Measurements from ENCODE around the gene FASN.

The FASN gene

DNA sequence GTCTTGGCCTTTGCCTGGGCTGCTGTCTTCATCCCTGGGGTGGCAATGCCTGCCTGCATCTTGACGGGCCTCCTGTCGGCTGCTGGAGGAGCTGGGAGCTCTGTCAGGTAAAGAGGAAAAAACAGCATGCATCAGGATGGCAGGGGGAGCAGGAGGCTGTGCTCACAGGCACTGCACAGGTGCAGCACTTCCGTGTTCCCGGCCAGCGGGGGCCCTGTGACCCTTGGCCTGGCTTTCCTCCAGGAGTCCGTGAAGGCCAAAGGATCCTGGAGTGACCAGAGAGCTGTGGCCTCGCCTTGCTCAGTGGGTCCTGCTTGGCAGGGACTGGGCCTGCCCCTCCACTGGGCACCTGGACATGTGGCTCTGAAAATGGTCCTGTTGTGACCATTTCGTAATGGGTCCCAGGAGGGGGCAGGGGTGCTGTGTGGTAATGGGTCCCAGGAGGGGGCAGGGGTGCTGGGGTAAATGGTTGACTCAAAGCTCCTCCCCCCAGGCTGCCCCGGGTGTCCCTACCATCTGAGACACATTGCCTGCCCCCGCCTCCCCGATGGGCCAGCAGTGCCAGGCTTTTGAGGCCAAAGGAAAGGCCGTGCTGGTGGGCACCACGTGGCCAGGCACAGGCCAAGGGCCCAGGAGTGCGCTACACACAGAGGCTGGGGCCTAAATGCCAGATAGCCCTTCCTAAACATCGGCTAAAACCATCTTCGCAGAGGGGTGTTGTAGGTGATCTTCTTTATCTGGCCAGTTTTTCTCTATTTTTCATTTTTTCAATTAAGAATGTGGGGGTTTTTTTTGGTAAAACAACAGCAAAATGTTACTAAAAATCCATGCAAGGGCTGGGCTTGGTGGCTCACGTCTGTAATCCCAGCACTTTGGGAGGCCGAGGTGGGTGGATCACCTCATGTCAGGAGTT is 4.0 kb upstream of the FASN start:
- no peak for DNase-seq (ENCODE audit: low read depth in 3 of 3)

DNA sequence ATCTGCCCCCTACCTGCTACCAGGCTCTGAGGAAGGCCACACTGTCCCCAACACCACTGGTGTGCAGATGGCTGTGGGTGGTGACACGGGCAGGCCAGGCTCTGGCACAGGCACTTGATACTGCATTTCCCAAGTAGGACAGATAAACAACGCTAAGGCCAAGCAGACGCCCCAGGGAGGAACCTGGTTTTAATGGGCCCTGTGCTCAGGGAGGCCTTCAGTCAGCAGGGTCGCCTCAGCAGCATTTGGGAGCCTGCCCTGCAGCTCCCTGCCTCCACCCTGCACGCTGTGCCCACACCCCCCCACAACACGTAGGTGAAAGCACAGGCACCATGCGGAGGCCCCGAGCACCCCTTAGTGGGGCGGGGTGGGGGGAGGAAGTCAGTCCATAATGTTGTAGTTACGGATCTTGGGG is 3.3 kb upstream of the FASN start:
- DNase-seq (ENCODE audit: low read depth in 3 of 3), result no peak

DNA sequence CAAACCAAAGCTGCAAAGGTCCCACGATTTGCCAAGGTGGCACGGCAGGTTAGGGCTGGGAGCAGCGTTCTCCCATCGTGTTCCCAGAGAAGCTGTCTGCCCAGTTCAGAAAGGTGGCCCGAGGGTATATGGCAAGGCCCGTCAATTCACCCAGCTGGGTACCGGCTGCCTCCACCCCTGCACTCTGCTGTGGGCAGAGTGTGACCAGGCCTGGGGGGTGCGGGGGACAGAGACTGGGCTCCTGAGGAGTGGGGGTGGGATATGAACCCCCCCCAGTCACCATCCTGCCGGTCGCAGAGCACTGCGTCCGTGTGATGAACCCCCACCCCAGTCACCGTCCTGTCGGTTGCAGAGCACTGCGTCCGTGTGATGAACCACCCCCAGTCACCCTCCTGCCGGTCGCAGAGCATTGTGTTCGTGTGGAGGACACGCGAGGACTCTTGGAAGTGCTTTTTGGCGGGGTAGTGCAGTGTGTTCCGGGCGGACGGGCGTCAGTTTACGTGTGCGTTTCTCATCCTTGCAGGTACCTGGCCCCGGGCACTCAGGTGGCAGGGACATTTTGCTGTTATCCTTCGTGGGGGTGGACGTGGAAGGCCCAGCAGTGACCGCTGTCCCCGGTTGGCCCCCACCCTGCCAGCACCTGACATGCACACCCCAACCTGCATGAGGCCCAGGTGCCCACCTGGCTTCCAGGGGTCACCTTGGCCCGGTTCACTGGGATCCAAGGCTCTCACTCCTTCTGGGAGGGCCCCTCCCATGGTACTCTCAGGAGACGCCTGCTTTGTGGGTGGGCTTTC is 2.7 kb upstream of the FASN start:
- DNase-seq (ENCODE audit: low read depth in 3 of 3), result no peak

DNA sequence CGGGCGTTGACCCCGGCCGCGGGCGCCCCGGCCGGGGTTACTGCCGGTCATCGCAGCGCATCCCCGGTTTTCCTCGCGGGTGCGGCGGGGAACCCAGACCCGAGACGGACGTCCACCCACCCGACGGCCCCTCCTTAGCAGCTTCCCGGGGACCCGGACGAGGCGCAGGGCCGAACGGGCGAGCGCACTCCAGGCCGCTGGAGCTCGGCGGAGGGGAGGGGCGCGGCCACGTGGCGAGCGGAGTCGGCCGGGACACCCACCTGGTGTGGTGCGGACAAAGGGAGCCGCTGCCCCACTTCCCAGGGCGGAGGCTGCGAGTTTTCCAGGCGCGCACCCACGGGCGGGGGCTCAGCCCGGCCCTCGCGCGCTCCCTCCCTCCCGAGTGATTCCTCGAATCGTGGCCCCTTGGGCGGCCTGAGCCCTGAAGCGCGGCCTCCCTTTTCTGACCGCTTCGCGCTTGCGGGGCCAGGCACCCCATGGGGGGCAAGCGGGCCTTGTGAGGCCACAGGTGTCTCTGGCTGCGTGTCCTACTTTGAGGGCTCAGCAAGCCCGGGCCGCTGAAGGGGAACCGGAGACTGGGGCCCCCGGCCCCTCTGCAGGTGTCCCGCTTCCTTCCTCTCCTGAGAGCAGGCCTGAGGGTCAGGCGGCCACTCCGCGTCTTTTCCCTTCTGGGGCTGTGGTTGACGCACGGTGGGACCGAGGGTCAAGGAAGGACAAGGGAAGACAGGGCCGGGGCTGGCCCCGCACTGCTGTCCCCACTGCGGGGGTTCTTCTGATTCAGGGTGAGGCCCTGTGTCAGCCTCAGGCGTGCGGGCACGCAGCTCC is 1.1 kb upstream of the FASN start:
- no peak for DNase-seq (ENCODE audit: low read depth in 3 of 3)

DNA sequence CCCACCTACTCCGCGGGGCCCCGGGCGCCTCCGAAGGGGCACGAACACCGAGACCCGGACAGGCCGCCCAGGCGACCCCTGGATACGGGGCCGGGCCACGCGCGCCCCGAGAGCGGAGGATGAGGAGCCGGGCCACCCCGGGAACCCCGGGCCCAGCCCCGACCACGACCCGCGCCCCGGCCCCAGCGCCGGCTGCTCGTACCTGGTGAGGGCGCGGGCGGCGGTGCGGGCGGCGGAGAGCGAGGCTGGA is 192 bp downstream of the FASN start:
- DNase-seq (ENCODE audit: low read depth in 3 of 3), result no peak

DNA sequence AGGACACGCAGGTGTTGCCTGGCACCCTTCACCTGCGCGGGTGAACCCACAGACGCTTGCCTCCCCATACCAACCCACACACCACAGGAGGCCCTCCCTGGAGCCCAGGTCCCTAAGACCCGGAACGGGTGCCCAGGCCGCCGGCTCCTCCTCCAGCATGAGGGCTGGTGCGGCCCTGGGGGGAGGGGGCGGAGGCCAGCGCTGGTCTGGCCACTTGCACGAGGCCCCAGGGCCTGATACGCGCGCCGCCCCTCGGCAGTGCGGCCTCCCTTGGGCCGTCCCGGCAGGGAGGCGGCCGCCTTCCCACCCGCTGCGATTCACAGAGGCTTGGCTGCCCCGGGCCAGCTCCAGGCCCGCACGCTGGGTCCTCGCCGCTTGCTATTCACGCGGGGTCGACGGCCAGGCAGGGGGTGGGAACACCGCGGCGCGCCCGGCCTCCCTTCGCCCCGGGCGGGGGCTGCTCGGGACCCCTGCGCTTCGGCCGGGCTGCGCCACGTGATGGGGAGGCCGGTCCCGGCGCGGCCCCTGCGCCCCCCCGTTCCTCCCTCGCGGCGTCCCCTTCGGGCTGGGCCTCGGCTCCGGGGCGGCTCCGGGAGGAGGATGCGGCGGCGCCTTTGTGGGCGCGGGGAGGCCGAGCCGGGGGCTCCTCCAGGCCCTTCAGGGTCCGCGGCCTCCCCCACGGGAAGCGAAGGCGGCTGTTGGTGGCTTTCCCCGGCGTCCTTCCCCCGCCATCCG is 685 bp downstream of the FASN start:
- DNase-seq (ENCODE audit: low read depth in 3 of 3), result peak; percentile 33 to 52 (median 41)

DNA sequence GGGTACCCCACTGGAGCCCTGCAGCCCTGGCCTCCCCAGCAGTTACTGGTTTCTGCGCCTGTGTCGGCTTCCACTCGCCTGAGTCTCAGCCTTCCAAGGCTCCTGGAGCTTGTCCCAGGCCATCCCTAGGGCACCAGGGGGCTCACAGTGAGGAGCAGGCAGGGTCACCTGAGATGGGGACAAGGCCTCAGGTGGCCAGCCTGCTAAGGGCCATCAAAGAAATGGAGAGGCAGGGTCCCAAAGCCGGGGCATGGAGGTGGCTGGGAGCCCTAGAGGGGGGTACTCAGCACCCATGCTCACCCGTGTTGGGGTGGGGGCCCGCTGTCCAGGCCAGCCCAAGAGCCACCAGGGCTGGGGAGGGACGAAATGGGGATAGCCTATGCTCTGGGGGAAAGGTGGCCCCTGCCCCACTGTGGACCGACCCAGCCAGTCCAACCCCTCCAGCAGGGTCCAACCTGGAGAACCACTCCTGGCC is 1.3 kb downstream of the FASN start:
- no peak for DNase-seq (ENCODE audit: low read depth in 3 of 3)

DNA sequence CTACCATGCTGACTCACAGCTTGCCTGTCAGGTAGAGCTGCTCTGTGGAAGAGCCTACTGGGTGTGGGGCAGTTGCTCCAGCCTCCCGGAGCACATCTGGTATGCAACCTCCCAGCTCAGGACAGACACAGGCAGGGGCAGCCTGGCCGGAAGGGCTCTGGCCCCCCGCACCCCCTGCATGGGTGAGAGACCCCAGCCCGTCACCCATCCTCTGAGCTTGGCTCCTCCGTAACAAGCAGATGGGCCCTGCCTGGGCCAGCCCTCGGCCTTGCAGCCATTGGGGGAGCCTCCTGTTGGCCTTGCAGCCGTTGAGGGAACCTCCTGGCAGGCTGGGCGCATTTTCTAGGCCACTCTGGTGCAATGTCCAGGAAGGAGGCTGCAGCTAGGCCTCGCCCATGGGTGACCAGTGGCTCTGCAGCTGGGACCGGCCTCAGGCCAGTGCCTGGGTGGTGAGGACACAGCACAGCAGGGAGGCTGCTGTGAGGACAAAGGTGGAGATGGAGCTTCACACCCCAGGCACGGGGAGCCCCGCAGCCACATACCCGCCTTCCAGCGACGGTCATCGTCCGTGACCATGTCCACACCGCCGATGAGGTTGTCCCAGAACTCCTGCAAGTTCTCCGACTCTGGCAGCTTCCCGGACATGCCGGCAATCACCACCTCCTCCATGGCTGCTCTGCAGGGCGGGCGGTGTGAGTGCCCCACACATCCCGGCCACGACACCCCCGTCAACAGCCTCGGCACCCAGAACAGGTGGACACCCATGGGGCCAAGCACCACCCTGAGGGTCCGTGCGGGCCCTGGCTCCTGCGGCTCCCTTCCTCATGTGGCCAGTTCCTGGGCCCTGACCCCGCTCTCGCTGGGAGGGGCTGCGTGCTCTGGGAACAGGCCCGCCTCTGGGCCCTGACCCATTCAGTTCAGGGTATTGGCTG is 2.0 kb downstream of the FASN start:
- DNase-seq (ENCODE audit: low read depth in 3 of 3), result no peak

DNA sequence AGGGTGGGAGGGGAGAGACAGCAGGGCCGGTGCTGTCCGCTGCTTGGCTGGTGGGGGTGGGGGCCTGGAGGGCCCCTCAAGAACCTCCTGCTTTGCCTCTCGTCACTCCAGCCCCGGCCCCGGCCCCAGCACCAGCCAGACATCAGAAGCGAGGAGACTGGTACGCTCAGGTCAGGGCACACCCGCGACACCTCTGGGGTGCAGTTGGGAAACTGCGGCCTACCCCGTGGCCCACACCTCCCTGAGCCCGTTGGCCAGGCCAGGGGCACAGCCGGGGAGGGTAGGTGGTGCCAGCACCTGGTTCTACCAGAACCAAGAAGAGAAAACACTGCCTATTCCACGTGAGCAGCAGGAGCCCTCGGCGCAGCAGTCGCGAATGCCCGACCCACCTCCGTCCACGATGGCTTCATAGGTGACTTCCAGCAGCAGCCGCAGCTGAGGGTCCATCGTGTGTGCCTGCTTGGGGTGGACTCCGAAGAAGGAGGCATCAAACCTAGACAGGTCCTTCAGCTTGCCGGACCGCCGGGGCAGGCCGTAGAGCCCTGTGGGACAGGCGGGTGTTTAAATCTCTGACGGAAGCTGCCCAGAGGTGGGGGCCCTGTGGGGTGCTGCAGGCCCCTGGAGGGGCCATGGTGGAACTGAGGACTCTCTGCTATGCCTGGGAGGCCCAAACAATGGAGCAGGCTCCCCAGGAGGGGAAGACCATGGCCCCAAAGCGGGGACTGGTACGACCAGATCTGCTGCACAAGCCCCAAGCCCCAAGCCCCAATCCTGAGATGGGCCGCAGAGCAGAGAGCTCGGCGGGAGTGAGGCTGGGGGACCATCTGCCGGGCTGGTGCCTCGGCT is 2.9 kb downstream of the FASN start:
- no peak for DNase-seq (ENCODE audit: low read depth in 3 of 3)

DNA sequence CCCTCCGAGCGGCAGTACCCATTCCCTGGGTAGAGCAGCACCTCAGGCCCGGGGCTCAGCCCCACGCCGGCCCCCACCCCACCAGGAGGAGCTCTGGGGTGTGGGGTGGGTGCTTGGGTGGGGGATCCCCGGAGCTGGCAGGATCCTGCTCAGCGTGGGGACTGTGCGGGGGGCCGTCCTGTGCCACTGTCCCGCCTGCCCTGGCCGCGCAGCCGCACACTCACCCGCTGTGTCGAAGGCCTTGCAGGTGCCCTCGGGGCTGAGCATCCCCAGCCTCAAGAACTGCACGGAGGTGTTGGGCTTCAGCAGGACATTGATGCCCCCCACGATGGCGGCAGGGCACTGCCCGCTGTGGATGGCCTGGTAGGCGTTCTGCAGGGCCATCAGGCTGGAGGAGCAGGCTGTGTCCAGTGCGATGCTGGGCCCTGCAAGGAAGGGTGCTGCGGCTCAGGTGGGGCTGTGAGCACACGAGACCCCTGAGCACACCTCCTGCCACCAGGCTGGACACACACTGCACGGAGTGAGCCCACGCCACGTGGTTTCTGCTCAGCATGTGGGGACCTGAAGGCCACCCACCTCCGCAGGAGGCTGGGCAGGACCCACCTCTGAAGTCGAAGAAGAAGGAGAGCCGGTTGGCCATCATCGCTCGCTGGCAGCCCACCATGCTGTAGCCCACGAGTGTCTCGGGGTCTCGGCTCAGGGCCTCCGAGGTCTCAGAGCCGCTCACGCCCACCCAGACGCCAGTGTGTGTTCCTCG is 4.9 kb downstream of the FASN start:
- no peak for DNase-seq (ENCODE audit: low read depth in 3 of 3)

DNA sequence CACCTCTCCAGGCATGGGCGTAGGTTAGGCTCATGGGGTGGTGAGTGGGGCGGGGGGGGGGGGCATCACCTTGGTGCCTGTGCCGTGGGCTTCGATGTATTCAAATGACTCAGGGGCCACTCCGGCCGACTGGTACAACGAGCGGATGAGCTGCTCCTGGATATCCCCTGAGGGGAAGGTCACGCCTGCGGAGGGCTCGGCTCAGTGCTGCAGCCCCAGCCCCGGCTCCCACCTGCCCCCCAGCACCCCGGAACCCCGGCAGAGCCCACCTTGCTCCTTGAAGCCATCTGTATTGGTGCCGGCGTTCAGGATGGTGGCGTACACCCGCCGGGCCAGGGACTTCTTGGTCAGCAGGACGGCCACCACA is 5.4 kb downstream of the FASN start:
- no peak for DNase-seq (ENCODE audit: low read depth in 3 of 3)

DNA sequence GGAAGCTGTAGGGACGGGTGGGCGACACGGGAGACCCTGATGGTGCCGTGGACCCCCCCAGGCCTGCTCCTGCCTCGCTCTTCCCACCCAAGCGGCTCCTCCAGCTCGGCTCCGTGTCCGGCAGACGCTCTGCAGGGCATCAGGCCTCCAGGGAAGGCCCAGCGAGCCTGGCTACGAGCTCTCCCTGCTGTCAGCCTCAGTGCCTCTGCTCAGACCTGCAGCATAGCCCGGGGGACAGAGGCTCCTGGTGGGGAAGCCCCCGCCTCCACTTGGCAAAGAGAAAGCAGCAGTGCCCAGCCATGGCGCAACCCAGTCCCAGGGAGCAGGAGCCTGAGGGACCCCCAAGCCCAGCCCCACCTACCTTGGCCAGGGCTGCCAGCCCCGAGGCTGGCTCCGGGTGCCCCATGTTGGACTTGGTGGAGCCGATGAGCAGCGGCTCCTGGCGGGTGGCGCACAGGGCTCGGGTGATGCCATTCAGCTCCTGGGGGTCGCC is 5.9 kb downstream of the FASN start:
- DNase-seq (ENCODE audit: low read depth in 3 of 3), result no peak

DNA sequence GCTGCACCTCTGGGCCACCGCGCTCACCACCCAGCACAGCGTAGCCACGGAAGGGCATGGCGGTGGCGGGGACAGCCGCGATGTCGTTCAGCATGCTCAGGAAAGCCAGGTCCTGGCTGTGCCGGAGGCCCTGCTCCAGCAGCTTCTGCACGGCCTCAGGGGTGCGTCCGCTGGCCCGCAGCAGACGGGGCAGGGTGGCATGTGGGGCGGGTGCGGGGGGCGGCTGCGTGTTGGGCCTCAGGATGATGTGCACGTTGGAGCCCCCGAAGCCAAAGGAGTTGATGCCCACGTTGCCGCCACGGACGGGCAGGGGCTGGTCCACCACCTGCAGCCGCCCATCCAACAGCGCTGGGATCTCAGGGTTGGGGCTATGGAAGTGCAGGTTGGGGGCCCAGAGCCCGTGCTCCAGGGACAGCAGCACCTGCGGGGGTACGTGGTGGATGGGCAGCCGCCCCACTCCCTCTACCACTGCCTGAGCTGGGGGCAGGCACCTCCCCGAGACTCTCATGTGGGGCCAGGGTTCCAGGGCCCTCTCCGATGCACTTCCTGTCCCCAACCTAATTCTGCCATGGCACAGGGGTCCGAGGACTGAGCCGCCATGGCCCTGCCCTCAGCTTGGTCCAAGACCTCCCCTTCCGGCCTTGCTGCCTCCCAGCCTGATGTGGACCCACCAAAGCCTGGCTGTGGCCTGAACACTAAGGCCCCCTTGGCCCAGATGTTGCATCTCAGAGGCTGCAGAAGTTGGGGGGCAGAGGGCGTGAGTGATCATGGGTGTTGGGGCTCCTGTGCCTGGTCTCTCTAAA is 6.6 kb downstream of the FASN start:
- no peak for DNase-seq (ENCODE audit: low read depth in 3 of 3)

DNA sequence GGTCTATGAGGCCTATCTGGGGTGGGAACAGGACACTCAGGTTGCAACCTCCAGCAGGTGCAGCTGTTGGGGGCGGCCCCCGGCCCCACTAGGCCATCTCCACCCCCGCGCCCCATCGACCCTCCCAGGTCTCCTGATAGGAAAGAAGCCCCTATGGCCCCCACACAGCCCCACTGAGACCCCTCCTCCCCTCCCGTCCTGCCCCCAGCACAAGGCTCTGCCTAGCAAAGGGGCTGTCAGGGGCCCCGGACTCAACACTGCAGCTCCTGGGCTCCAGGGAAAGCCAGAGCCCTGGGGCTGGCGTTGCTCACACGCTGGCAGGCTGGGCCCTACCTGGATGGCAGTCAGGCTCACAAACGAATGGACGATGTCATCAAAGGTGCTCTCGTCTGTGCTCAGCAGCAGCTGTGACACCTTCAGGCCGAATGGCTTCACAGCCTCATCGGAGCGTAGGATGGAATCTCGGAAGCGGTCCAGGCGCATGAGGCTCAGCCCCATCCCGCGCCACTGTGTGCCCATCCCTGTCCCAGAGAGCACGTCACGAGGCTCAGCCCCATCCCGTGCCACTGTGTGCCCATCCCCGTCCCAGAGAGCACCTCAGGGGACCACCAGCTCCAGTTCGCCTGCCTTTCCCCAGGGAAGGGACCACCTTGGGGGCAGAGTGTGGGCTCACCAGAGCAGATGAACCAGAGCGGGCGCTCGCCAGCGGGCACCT is 7.3 kb downstream of the FASN start:
- DNase-seq (ENCODE audit: low read depth in 3 of 3), result no peak

DNA sequence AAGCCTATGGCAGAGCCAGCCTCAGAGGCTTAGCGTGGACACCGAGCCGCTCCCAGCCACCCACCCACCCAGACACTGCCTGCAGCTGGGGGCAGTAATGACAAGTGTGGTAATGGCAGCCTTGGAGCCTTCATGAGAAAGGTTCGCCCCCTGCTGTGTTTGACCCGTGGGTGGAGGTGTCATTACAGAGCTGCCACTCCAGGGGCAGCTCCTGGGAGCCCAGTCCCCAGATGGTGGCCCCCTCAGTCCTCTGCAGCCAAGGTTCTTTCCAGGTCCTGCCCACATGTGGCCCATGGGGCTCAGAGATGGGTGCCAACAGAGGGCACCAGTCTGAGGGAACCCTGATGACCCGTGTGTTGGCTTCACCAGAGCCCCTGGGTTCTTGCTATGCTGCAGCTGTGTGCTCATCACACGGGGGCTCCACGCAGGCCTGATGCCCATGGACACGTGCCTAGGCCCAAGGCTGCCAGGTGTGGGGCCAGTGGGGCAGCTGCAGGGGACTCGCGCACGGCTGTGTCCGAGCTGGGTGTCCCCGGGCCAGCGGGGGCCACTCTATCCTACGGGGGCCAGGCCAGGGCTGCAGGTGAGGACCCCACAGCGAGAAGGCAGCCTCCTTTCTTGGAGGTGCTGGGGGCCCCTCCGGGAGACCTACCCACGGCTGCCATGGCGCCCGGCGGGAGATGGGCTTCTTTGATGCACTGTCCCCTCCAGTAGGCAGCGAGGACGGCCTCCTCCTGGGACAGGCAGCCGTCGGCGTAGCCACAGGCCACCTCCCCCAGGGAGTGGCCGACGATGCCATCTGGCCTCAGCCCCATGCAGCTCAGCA is 8.1 kb downstream of the FASN start:
- no peak for DNase-seq (ENCODE audit: low read depth in 3 of 3)

Measured in stimulated activated CD4-positive, alpha-beta T cell treated with anti-CD3 and anti-CD28 coated beads, TNF-alpha, amount 100 ng/mL, for 4 hours (primary cell).